ENCODE measurements around the gene DCDC2.

DNA sequence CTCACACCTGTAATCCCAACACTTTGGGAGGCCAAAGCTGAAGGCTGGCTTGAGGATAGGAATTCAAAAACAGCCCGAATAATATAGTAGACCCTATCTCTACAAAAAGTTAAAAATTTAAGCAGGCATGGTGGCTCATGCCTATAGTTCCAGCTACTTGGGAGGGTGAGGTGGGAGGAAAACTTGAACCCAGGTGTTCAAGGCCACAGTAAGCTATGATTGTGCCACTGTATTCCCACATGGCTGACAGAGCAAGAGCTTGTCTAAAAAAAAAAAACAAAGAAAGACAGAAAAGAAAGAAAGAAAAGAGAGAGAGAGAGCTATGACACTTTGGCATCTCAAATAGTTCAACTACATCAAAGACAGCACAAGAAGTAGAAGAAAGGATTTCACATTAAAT, 33.2 kb downstream of the DCDC2 start:
- TF ChIP-seq, protein P1, sequence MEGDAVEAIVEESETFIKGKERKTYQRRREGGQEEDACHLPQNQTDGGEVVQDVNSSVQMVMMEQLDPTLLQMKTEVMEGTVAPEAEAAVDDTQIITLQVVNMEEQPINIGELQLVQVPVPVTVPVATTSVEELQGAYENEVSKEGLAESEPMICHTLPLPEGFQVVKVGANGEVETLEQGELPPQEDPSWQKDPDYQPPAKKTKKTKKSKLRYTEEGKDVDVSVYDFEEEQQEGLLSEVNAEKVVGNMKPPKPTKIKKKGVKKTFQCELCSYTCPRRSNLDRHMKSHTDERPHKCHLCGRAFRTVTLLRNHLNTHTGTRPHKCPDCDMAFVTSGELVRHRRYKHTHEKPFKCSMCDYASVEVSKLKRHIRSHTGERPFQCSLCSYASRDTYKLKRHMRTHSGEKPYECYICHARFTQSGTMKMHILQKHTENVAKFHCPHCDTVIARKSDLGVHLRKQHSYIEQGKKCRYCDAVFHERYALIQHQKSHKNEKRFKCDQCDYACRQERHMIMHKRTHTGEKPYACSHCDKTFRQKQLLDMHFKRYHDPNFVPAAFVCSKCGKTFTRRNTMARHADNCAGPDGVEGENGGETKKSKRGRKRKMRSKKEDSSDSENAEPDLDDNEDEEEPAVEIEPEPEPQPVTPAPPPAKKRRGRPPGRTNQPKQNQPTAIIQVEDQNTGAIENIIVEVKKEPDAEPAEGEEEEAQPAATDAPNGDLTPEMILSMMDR (IDR thresholded peaks at IDR 0.05 in 8 of 11, conservative IDR thresholded peaks at IDR 0.05 in 3 of 11): no peak
- TF ChIP-seq POLR2AphosphoS5 (IDR thresholded peaks at IDR 0.05): no peak
